ENCODE data around the gene LEF1. TPM values are rescaled to one million over a fixed set of nuclear protein-coding genes. Genes with fewer than 3 reads are reported as not detected.

Gene LEF1
- total and polyA plus RNA-seq, 5 donors from 2014 or later: 465 to 627 (median 558) TPM

- ATAC-seq (ENCODE audit: low read depth in 2 of 2) (no peak), DNase-seq (no peak)
- H3K9me3 ChIP-seq (ENCODE audit: control insufficient read depth in 2 of 2, low read length in 2 of 2): no peaks in the 10 kb centered on the region
- peaks cover 62% of the 10 kb centered on the region for H3K4me1 ChIP-seq (ENCODE audit: control insufficient read depth, insufficient read depth, low read length, poor library complexity, severe bottlenecking)
- peaks cover 0 to 6% (median 0%) of the 10 kb centered on the region in 7 donors for H3K9me3 Mint-ChIP-seq
- H3K27ac Mint-ChIP-seq: peak overlapping the region; percentile 92 to 97 (median 93)
- peaks cover 52% of the 10 kb centered on the region for H3K27me3 Mint-ChIP-seq
- peak overlapping the region; percentile 24 for H3K27ac ChIP-seq (ENCODE audit: insufficient read depth, low read length, poor library complexity, severe bottlenecking)
- peak overlapping the region; percentile 73 for H3K4me3 ChIP-seq (ENCODE audit: low read depth, low read length)
- H3K4me3 Mint-ChIP-seq: peak overlapping the region; percentile 96 to 100 (median 98)
- peaks cover 19% of the 10 kb centered on the region for H3K36me3 Mint-ChIP-seq
- H3K36me3 ChIP-seq (ENCODE audit: control insufficient read depth, insufficient read depth, low read length): peaks cover 6% of the 10 kb centered on the region
- peaks cover 24 to 46% (median 41%) of the 10 kb centered on the region in 4 donors for H3K4me1 Mint-ChIP-seq
- H3K27me3 ChIP-seq (ENCODE audit: control insufficient read depth, insufficient read depth, low read length): peaks cover 8% of the 10 kb centered on the region
Observed at GRCh38 chr4:108169664-108170063, 932 bp upstream of the LEF1 start.

GRCh38 chr4:108168160-108168670 lies 517 bp downstream of the LEF1 start:
- peak in 1 of 2 donors; percentile 2 for ATAC-seq (ENCODE audit: low read depth in 2 of 2)
- Histone ChIP-seq H3K27ac (ENCODE audit: insufficient read depth, low read length, poor library complexity, severe bottlenecking) (peak overlapping the region; percentile 74), H3K27me3 (ENCODE audit: control insufficient read depth, insufficient read depth, low read length) (peaks cover 8% of the 10 kb centered on the region), H3K4me1 (ENCODE audit: control insufficient read depth, insufficient read depth, low read length, poor library complexity, severe bottlenecking) (peaks cover 62% of the 10 kb centered on the region), H3K9me3 (ENCODE audit: control insufficient read depth in 2 of 2, low read length in 2 of 2) (no peaks in the 10 kb centered on the region), H3K36me3 (ENCODE audit: control insufficient read depth, insufficient read depth, low read length) (peaks cover 9% of the 10 kb centered on the region), H3K4me3 (ENCODE audit: low read depth, low read length) (peak overlapping the region; percentile 95)
- Mint-ChIP-seq H3K27me3 (peaks cover 45% of the 10 kb centered on the region), H3K9me3 (peaks cover 0 to 6% (median 0%) of the 10 kb centered on the region in 7 donors), H3K4me3 (peak overlapping the region; percentile 96 to 100 (median 98)), H3K4me1 (peaks cover 18 to 33% (median 26%) of the 10 kb centered on the region in 4 donors), H3K27ac (peak overlapping the region; percentile 87 to 99 (median 93)), H3K36me3 (peaks cover 25% of the 10 kb centered on the region)
- DNase-seq: peak in 2 of 3 donors; percentile 55 to 64

GRCh38 chr4:108166441-108167315 lies 2.1 kb downstream of the LEF1 start:
- peaks cover 64% of the 10 kb centered on the region for H3K4me1 ChIP-seq (ENCODE audit: control insufficient read depth, insufficient read depth, low read length, poor library complexity, severe bottlenecking)
- H3K27me3 ChIP-seq (ENCODE audit: control insufficient read depth, insufficient read depth, low read length): peaks cover 8% of the 10 kb centered on the region
- peak overlapping the region; percentile 98 to 99 (median 98) for H3K4me3 Mint-ChIP-seq
- H3K27ac Mint-ChIP-seq: peak overlapping the region; percentile 92 to 99 (median 93)
- peaks cover 41% of the 10 kb centered on the region for H3K36me3 Mint-ChIP-seq
- ATAC-seq (ENCODE audit: low read depth in 2 of 2) (peak; percentile 29 to 33), DNase-seq (peak; percentile 47 to 85 (median 62))
- peaks cover 38% of the 10 kb centered on the region for H3K27me3 Mint-ChIP-seq
- H3K27ac ChIP-seq (ENCODE audit: insufficient read depth, low read length, poor library complexity, severe bottlenecking): peak overlapping the region; percentile 79
- peaks cover 0 to 6% (median 0%) of the 10 kb centered on the region in 7 donors for H3K9me3 Mint-ChIP-seq
- no peaks in the 10 kb centered on the region for H3K9me3 ChIP-seq (ENCODE audit: control insufficient read depth in 2 of 2, low read length in 2 of 2)
- peaks cover 18 to 39% (median 29%) of the 10 kb centered on the region in 4 donors for H3K4me1 Mint-ChIP-seq
- H3K4me3 ChIP-seq (ENCODE audit: low read depth, low read length): peak overlapping the region; percentile 99
- H3K36me3 ChIP-seq (ENCODE audit: control insufficient read depth, insufficient read depth, low read length): peaks cover 21% of the 10 kb centered on the region

GRCh38 chr4:108166038-108166437 lies 2.7 kb downstream of the LEF1 start:
- peaks cover 46% of the 10 kb centered on the region for H3K36me3 Mint-ChIP-seq
- peaks cover 8% of the 10 kb centered on the region for H3K27me3 ChIP-seq (ENCODE audit: control insufficient read depth, insufficient read depth, low read length)

GRCh38 chr4:108165586-108165985 lies 3.1 kb downstream of the LEF1 start:
- Mint-ChIP-seq H3K4me1 (peaks cover 19 to 40% (median 27%) of the 10 kb centered on the region in 4 donors), H3K36me3 (peaks cover 47% of the 10 kb centered on the region), H3K27me3 (peaks cover 27% of the 10 kb centered on the region)

More at GRCh38 chr4:108166038-108166437, 2.7 kb downstream of the LEF1 start:
- DNase-seq (peak; percentile 30 to 81 (median 60)), ATAC-seq (ENCODE audit: low read depth in 2 of 2) (peak; percentile 6 to 10)
- Histone ChIP-seq H3K36me3 (ENCODE audit: control insufficient read depth, insufficient read depth, low read length) (peaks cover 25% of the 10 kb centered on the region), H3K27ac (ENCODE audit: insufficient read depth, low read length, poor library complexity, severe bottlenecking) (peak overlapping the region; percentile 79), H3K4me1 (ENCODE audit: control insufficient read depth, insufficient read depth, low read length, poor library complexity, severe bottlenecking) (peaks cover 64% of the 10 kb centered on the region), H3K4me3 (ENCODE audit: low read depth, low read length) (peak overlapping the region; percentile 99), H3K9me3 (ENCODE audit: control insufficient read depth in 2 of 2, low read length in 2 of 2) (no peaks in the 10 kb centered on the region)
- Mint-ChIP-seq H3K4me3 (peak overlapping the region; percentile 98 to 99 (median 98)), H3K27ac (peak overlapping the region; percentile 88 to 98 (median 93)), H3K4me1 (peaks cover 16 to 38% (median 28%) of the 10 kb centered on the region in 4 donors), H3K9me3 (peaks cover 0 to 6% (median 0%) of the 10 kb centered on the region in 7 donors), H3K27me3 (peaks cover 31% of the 10 kb centered on the region)

GRCh38 chr4:108163351-108163750 lies 5.4 kb downstream of the LEF1 start:
- H3K36me3 ChIP-seq (ENCODE audit: control insufficient read depth, insufficient read depth, low read length): peaks cover 46% of the 10 kb centered on the region
- H3K27me3 ChIP-seq (ENCODE audit: control insufficient read depth, insufficient read depth, low read length): no peaks in the 10 kb centered on the region
- DNase-seq: no peak
- H3K4me3 Mint-ChIP-seq: peak overlapping the region; percentile 98 to 99 (median 98)
- peak overlapping the region; percentile 99 for H3K4me3 ChIP-seq (ENCODE audit: low read depth, low read length)
- peaks cover 11% of the 10 kb centered on the region for H3K27me3 Mint-ChIP-seq
- H3K36me3 Mint-ChIP-seq: peaks cover 62% of the 10 kb centered on the region
- peaks cover 70% of the 10 kb centered on the region for H3K4me1 ChIP-seq (ENCODE audit: control insufficient read depth, insufficient read depth, low read length, poor library complexity, severe bottlenecking)
- H3K4me1 Mint-ChIP-seq: peaks cover 18 to 43% (median 31%) of the 10 kb centered on the region in 4 donors
- ATAC-seq (ENCODE audit: low read depth in 2 of 2): no peak
- no peaks in the 10 kb centered on the region for H3K9me3 ChIP-seq (ENCODE audit: control insufficient read depth in 2 of 2, low read length in 2 of 2)
- peaks cover 0 to 2% (median 0%) of the 10 kb centered on the region in 7 donors for H3K9me3 Mint-ChIP-seq
- H3K27ac Mint-ChIP-seq: peak overlapping the region; percentile 29 to 85 (median 79)
- H3K27ac ChIP-seq (ENCODE audit: insufficient read depth, low read length, poor library complexity, severe bottlenecking): peak overlapping the region; percentile 79

More at GRCh38 chr4:108165586-108165985, 3.1 kb downstream of the LEF1 start:
- ATAC-seq (ENCODE audit: low read depth in 2 of 2) (peak; percentile 23 to 36), DNase-seq (peak in 2 of 3 donors; percentile 58 to 68)
- Histone ChIP-seq H3K9me3 (ENCODE audit: control insufficient read depth in 2 of 2, low read length in 2 of 2) (no peaks in the 10 kb centered on the region), H3K4me3 (ENCODE audit: low read depth, low read length) (peak overlapping the region; percentile 99), H3K36me3 (ENCODE audit: control insufficient read depth, insufficient read depth, low read length) (peaks cover 30% of the 10 kb centered on the region), H3K4me1 (ENCODE audit: control insufficient read depth, insufficient read depth, low read length, poor library complexity, severe bottlenecking) (peaks cover 64% of the 10 kb centered on the region), H3K27me3 (ENCODE audit: control insufficient read depth, insufficient read depth, low read length) (peaks cover 8% of the 10 kb centered on the region), H3K27ac (ENCODE audit: insufficient read depth, low read length, poor library complexity, severe bottlenecking) (peak overlapping the region; percentile 79)
- Mint-ChIP-seq H3K4me3 (peak overlapping the region; percentile 98 to 99 (median 98)), H3K9me3 (peaks cover 0 to 6% (median 0%) of the 10 kb centered on the region in 7 donors), H3K27ac (peak overlapping the region; percentile 88 to 98 (median 93))

- Histone ChIP-seq H3K9me3 (ENCODE audit: control insufficient read depth in 2 of 2, low read length in 2 of 2) (no peaks in the 10 kb centered on the region), H3K4me3 (ENCODE audit: low read depth, low read length) (peak overlapping the region; percentile 99), H3K27ac (ENCODE audit: insufficient read depth, low read length, poor library complexity, severe bottlenecking) (peak overlapping the region; percentile 79), H3K27me3 (ENCODE audit: control insufficient read depth, insufficient read depth, low read length) (no peaks in the 10 kb centered on the region), H3K36me3 (ENCODE audit: control insufficient read depth, insufficient read depth, low read length) (peaks cover 48% of the 10 kb centered on the region), H3K4me1 (ENCODE audit: control insufficient read depth, insufficient read depth, low read length, poor library complexity, severe bottlenecking) (peaks cover 86% of the 10 kb centered on the region)
- peaks cover 73% of the 10 kb centered on the region for H3K36me3 Mint-ChIP-seq
- no peaks in the 10 kb centered on the region for H3K27me3 Mint-ChIP-seq
- H3K4me1 Mint-ChIP-seq: peaks cover 23 to 57% (median 46%) of the 10 kb centered on the region in 4 donors
- DNase-seq (peak in 2 of 3 donors; percentile 57 to 79), ATAC-seq (ENCODE audit: low read depth in 2 of 2) (peak; percentile 61 to 62)
- H3K27ac Mint-ChIP-seq: peak overlapping the region; percentile 72 to 93 (median 81)
- peak overlapping the region; percentile 91 to 98 (median 98) for H3K4me3 Mint-ChIP-seq
- H3K9me3 Mint-ChIP-seq: no peaks in the 10 kb centered on the region
Observed at GRCh38 chr4:108160741-108161352, 7.9 kb downstream of the LEF1 start.
